Measurements from ENCODE around the gene GPR12. TPM values are rescaled to one million over a fixed set of nuclear protein-coding genes. Genes with fewer than 3 reads are reported as not detected.

Gene GPR12, protein sequence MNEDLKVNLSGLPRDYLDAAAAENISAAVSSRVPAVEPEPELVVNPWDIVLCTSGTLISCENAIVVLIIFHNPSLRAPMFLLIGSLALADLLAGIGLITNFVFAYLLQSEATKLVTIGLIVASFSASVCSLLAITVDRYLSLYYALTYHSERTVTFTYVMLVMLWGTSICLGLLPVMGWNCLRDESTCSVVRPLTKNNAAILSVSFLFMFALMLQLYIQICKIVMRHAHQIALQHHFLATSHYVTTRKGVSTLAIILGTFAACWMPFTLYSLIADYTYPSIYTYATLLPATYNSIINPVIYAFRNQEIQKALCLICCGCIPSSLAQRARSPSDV
- total RNA-seq: not detected in 2 replicates
- polyA plus RNA-seq (2012): not detected

DNA sequence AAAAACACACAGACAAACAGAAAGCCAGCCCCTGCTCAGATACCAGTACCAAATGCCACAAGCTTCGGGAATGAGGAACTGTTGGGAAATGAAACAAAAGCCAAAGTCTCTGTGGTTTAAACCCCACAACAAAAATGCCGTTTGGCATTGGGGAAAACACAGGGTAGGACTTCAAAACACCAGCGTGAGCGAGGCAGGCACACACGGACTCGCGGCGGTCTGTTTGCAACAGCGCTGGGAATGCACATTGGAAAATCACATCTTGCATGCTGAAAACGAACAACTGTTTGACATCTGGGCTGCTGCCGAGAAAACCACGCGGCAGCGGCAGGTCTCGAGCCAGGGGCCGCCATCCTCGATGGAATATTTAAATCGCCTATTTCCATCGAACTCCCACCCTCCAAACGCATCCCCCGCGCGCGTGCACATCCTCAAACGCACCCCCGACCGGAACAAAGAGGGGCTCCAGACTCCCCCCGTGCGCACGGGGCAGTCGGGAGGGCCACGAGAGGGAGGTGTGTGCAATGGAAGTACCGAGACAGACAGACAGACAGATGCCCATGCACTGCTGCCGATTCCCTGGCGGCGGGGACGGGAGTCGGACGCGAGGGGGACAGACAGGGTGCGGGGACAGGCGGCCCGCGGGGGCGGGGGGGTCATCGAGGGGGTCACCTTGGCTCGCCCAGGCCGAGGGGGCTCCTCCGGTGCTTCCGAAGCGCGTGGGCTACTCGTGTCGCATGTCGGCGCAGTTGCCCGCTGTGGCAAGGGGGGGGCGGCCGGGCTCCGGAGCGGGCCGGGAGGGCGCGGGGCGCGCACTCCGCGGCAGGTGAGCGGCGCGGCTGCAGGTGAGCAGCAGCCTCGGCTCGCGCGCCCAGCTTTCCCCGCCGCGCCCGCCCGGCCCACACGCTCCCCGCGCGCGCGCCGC, at the start of gene GPR12:
TSS of gene GPR12 (minus strand) at position 880 of the 925 bp plus-strand sequence. CDS start 959 bp downstream, outside the sequence.
- peak; percentile 8 for DNase-seq (ENCODE audit: low read depth)

DNA sequence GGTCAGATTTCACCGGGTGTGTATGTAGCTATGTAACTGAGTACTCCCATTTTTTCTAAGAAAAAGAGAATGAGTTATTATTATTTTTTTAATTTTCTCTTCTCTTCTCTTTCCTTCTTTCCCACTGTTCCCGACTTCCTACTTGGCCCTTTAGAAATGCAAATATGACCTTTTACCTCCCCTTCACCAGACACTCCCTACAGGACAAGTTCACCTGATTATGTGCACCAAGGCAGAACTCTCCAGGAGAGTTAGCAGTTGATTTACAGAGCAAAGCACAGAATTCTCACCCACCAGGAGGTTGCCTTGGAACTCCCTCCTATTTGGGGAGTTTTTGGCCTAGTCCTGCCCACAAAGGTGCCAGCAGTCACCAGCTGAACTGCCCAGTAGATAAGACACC, 49.5 kb upstream of the GPR12 start:
- DNase-seq (ENCODE audit: low read depth): no peak

DNA sequence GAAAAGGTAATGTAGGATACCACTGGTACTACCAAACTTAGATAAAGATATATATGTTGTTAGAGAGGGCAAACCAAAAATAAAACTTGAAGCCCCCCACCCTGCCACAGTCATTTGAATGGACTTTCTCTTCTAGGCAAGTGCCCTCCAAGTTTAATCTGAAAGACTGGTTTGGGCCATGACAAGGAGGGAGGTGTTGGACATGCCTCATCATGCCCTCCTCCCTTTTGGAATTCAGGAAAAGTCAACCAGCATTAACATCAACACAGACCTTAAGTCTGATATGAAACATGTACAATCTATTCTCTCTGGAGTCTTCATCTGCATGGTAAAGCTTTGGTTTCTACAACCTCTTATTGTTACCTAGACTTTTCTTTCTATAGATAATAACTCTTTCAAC, 46.3 kb upstream of the GPR12 start:
- DNase-seq (ENCODE audit: low read depth): no peak

DNA sequence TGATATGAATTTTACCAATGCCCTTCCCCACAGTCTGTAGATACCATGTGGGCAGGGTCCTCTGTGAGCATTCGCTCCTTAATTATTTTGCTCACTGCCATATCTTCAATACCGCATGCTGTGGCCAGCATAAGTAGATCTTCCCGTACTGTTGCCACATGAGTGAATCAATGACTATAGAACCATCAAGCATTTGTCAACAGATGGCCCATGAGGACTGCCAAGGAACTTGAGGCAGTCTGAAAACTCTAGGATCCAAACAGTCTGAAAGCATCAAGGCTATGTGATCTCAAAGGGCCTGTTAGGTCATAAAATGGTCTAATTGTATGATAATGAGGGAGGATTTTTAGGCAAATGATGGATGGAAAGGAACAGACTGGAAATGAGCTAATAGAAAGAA, 27.4 kb upstream of the GPR12 start:
- no peak for DNase-seq (ENCODE audit: low read depth)

DNA sequence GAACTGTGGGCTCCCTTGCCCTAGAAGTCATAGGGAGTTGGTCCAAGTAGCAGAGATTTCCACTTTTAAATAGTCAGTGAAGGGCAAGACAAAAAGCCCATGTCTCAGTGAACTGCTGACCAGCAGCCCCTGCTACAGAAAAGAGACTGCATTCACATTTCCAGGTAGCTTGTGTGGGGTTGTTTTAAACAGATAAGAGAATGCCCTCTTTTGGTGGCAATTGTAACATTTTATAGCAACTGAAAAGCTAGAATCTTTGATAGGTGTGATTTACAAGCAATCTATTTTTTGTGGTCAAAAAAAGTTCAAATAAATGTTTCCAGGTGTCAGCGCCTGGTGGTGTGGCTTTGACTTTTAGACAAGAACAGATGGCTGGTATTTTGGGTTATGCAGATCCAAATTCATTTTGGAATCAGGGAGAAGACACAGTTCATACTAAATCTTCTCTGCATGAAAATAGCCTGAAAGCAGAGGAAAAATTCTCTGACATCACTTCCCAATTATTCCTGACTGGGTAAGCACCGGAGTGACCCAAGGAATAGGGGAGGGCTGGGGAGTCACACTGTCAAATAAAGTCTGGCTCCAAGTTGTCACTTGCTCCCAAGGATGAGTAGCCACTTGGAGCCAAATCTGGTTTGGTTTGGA, 26.2 kb upstream of the GPR12 start:
- no peak for DNase-seq (ENCODE audit: low read depth)

DNA sequence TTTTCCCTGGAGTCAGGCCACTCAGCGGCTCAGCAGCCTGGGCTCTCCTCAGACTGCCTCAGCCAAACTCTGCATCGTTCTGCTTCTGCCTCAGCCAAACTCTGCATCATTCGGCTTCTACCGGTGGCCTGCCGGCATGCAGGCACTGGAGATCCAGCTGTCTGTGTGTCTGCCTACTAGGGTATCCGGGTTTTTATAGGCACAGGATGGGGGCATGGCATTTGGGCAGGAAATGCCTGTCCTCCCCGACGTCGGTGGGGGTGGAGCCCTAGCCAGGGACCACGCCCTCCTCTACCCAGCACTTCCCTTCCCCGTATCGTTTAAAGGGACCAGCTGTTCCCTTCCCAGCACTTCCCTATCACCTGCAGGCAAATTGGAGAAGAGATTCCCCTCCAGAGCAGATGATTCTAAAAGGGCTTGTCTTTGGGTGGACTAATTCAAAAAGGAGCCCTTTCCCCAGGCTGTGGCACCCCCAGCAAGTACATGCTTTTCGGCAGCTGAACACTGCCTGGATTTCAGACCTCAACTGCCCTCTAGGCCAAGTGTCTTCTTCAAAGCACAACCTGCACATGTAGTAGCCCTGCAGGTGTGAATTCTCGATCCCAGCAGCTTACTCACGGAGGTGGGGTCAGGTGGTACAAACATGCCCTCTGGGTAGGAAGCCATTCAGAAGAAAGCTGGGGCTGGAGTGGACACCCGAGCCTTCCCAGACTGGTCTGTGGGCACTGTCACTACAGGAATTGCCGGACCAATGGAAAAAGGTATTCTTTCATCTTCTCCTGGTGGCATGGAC, 25.4 kb upstream of the GPR12 start:
- no peak for DNase-seq (ENCODE audit: low read depth)

DNA sequence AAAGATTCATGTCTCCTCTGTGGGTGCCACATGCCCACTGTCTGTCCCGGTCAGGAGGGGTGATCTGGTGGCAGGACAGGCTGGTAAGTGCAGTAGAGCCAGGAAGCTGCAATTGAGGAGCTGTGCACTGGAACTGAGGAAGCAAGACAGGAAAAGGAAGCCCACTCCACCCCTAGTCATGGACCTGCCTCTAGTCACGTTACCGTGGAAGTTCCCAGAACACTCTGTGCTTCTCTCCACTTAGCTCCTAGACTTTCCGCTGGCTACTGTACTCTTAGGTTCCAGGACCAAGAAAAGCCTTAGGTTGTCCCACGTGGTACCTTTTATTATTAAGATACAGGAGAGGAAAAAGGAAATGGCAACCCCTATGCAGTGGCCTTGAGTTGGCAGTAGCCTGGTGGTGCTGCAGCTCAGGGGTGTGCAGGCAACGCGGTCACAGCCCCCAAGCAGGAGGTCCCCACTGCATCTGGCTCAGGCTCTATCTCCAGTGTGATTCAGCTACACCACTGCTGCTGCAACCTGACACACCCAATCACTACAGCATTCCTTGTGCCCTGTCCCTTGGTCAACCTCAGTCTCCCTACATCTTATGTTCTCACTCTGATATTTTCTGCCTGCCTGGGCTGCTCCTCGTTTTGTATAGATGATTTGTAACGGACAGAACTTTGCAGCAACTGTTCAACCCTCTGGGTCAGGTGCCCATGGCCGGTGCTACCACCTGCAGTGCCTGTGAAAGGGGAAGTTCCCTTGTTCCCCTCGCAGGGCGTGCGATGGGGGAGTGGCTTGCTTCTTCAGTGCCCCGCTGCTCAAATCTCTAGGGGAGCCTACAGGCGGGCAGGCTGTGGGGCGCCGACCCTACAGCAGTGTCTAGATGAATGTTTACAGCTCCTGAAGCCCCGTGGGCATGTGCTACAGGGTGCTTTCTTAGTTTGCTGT, 24.4 kb upstream of the GPR12 start:
- DNase-seq (ENCODE audit: low read depth): no peak

DNA sequence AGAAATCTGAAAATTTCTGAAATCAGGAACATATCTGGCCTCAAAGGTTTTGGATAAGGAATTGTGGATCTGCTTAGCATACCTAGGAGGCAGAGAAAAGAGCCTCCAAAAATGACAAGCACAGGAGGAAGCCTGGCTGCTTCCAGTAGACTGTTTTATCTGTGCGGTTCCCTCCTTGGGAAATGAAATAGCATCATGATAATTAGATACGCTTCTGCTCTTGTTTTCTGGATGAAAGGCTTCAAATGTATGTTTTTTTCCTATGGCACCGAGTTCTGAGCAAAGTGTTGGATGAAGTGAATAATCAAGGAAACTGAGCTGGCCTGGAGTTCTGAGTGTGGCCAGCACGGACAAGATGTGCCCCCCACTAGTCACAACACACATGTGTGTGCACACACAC, 19.8 kb upstream of the GPR12 start:
- DNase-seq (ENCODE audit: low read depth): no peak

DNA sequence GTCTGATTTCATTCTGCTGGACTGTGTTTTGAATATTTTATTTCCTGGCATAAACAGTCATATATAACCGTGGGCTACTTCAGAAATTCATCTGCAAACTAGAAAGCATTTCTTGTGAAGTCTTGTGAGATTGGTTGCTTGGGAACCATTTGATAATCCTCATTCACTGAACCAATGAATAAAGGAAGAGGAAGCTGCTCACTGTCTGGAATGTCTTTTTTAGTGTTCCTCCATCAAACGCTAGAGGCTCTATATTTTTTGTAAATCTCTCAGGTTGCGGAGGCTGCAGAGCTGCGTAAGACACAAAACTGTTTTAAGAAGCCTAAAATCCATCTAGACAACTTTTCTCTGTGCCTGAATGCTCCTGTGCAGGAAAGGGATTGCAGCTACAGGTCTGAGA, 18.7 kb upstream of the GPR12 start:
- no peak for DNase-seq (ENCODE audit: low read depth)

DNA sequence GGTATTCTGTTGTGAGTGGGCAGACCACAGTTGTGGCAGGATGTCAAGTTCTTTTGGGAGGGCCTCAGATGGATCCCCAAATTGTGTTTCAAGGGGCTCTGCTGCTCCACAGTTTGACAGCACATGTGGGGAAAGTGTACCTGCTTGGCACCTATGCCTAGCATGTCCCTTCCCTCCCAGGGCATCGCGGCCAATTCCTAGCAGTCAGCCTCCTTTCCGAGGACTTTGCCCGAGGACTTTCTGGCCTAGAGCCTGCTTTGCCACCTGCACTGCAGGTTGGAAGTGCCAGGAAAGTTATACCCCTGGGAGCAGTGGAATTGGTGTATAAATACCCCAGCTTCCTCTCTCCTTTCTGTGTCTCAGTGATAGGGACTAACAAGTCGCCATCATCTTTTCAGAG, 11.9 kb upstream of the GPR12 start:
- no peak for DNase-seq (ENCODE audit: low read depth)

DNA sequence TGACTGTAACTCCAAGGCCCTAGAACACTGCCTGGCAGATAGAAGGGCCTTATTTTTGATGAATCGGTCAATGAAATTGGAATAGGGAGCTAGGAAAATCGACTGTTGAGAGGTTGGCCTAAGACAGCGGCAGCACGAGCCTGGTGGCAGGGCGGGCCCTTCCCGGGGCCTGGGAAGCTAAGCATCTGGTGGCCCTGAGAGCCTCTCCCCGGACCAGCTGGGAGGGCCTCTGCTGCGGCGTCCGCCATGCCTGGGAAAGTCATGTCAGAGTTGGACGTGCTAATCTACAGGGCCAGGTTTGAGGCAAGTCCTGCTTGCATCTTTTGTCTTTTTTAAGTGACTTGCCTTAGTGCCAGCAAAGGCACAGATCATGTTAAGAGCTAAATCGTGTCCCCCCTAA, 11.2 kb upstream of the GPR12 start:
- no peak for DNase-seq (ENCODE audit: low read depth)

DNA sequence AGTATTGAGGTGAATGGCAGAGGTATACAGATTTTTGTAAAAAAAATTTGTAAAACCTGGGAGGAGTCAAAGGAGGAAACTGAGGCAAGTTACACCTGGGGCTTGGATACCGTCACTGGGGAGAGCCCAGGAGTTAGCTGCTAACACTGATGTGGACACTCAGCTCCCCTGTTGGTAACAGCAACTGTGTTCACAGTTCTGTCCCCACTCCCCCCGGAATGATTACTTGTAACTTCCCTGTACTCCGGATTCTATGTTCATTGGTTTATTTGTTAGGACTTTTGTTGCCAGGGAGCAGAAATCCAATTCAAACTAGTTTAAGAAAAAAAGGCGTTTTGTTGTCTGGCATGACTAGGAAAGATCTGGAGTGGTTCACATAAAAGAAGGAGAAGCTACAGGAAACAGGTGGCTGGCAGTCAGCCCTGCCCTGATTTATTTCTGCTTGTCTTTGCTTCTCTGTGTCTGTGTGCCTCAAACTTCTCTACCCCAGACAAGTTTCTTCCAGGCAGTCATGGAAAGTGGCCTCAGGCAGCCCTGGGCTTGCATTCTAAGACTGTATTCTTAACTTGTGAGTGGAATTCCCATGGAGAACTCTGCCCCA, 2.3 kb upstream of the GPR12 start:
- DNase-seq (ENCODE audit: low read depth): peak; percentile 53

DNA sequence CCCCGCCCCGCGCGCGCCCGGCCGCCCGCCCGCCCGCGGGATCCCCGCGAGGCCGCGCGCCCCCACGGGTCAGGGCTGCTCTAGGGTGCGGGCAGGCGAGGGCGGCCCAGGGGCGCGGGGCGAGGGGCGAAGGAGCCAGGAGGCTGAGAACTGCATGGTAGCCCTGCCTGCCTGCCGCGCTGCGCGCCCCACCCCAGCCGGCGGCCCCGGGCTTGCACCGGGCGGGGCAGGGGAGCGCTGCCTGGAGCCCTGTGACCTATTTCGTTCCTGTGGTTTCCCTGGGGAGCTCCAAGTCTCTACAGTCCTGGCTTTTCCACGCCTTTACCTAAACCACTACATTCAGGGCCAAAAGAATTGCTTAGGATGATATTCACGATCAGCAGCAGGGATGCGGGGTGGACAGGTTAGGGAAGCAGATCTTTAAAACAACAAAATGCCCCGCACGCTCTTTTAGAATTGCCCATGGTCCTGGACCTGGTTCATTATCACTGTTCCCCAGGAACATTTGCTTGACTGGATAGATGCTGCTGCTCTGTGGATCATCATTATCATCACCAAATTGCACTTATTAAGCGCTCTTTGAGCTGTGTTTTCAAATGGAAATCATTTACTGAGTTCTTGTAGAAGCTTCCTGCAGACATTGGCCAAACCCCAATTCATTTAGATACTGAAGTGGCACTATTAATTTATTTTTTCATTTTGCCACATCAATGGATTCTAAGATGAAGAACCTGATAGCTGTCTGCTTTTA, 421 bp upstream of the GPR12 start:
- DNase-seq (ENCODE audit: low read depth): no peak

DNA sequence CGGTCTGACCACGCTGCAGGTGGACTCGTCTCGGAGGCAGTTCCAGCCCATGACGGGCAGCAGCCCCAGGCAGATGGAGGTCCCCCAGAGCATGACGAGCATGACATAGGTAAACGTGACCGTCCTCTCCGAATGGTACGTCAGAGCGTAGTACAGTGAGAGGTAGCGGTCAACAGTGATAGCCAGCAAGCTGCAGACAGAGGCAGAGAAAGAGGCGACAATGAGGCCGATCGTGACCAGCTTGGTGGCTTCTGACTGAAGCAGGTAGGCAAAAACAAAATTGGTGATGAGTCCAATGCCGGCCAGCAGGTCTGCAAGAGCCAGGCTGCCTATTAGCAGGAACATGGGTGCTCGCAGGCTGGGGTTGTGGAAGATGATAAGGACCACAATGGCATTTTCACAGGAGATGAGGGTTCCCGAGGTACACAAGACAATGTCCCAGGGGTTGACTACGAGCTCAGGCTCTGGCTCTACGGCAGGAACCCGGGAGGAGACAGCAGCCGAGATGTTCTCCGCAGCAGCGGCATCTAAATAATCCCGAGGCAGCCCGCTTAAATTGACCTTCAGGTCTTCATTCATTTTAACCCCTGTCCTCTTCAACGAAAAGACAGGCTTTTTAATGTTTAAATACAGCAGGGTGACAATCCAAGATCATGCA, 1.2 kb downstream of the GPR12 start:
- DNase-seq (ENCODE audit: low read depth): no peak

DNA sequence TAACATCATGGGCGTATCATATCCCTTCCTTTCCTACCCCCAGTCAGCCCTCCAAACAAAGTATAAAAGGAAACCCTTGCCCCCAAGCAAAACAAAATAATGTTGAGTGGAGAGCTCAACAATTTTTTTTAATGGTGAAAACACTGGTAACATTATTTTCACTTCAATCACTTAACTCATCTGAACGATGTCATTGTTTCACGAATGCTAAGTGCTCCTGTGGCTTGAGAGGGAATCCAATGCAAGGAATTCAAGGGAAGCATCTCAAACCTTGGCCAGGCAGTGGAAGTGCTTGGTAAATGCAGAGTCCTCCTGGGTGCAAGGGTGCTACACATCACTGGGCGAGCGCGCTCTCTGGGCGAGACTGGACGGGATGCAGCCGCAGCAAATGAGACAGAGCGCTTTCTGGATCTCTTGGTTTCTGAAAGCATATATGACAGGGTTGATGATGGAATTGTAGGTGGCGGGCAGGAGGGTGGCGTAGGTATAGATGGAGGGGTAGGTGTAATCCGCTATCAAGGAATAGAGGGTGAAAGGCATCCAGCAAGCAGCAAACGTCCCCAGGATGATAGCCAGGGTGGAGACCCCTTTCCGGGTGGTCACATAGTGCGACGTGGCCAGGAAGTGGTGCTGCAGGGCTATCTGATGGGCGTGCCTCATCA, 2.0 kb downstream of the GPR12 start:
- no peak for DNase-seq (ENCODE audit: low read depth)

DNA sequence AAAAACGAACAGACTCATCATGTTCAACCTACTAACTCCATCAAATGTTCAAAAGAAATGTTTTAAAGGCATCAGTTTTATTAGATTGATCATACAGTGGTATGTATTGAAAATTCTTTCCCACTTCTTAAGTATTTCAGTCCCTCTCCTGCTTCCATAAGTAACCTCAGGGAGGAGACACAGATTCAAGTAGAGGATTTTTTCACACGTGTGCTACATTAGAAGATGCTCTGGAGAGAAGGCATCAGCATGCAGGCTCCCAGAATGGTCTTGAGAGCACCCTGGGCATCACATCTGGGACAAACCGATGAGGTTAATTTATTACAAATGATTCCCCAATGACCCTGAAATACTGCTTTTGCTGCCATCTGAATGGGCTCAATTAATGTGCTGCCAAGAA, 3.6 kb downstream of the GPR12 start:
- DNase-seq (ENCODE audit: low read depth): no peak

DNA sequence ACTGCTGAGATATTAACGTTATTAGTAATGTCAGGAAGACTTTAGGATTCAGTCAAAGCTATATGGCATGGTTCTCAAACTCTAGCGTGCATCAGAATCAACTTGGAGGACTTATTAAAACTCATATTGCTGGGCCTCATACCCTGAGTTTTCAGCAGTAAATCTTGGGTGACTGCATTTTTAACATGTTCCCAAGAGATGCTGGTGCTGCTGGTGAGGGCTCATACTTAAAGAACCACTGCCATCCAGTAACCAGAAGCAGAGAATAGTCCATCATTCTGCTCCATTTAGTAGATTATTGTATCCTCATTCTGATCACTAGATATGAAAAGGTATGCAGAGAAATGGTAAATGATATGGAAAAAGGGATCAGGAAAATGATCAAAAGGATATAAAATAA, 7.9 kb downstream of the GPR12 start:
- DNase-seq (ENCODE audit: low read depth): no peak

DNA sequence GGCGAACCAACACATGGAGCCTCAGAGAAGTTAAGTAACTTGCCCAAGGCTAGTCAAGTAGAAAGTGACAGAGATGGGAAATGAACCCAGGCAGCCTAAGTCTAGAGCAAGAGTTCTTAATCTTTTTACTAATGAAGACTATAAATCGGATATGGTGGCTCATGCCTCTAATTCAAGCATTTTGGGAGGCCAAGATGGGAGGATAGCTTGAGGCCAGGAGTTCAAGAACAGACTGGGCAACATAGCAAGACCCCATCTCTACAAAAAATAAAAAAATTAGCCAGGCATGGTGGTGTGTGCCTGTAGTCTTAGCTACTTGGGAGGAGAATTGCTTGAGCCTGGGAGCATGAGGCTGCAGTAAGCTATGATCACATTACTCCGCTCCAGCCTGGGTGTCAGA, 10.7 kb downstream of the GPR12 start:
- DNase-seq (ENCODE audit: low read depth): no peak
